HG02852 (cell line): ENCODE results near the gene GIPC1.
A peak's percentile ranks its signal among the peaks of the same experiment; 100 is the strongest.
"Not testable (repeated sequence)": the region's sequence is repeated elsewhere in the genome, so short reads cannot be mapped to it uniquely, and the experiment has no call there.

ENCODE experiments used
- ATAC-seq: cut with Tn5 transposase; IDR thresholded peaks from one replicate; pipeline ENCODE4 v1.9.1; 2021; ENCODE audit warnings: mild to moderate bottlenecking, moderate library complexity; ENCODE audit not compliant: unreplicated experiment

GIPC1 gene

GRCh38 chr19:14517840-14518505 lies 22.0 kb upstream of the GIPC1 start, which contains the start of gene DNAJB1:
Gene DNAJB1 (minus strand): TSS chr19:14518397. CDS start chr19:14518349, 48 bp downstream.
- ATAC-seq = peak; percentile 58

GRCh38 chr19:14517446-14517839 lies 21.5 kb upstream of the GIPC1 start:
- ATAC-seq = peak; percentile 2

- ATAC-seq = no peak
Observed at GRCh38 chr19:14516746-14517438, 21.0 kb upstream of the GIPC1 start.

- no peak for ATAC-seq
Observed at GRCh38 chr19:14516048-14516534, 20.2 kb upstream of the GIPC1 start.

GRCh38 chr19:14515501-14516047 lies 19.6 kb upstream of the GIPC1 start:
- no peak for ATAC-seq

- ATAC-seq = no peak
Observed at GRCh38 chr19:14514215-14514863, 18.4 kb upstream of the GIPC1 start.

GRCh38 chr19:14512406-14512961 lies 16.6 kb upstream of the GIPC1 start:
- ATAC-seq = no peak

GRCh38 chr19:14511229-14511593 lies 15.3 kb upstream of the GIPC1 start:
- no peak for ATAC-seq

- no peak for ATAC-seq
Observed at GRCh38 chr19:14510311-14511228, 14.6 kb upstream of the GIPC1 start.

GRCh38 chr19:14507704-14508542 lies 12.0 kb upstream of the GIPC1 start:
- ATAC-seq = no peak

- ATAC-seq = no peak
Observed at GRCh38 chr19:14505488-14506239, 9.7 kb upstream of the GIPC1 start.

GRCh38 chr19:14504575-14504974 lies 8.6 kb upstream of the GIPC1 start:
- not testable (repeated sequence) for ATAC-seq

- no peak for ATAC-seq
Observed at GRCh38 chr19:14503285-14503684, 7.4 kb upstream of the GIPC1 start.

GRCh38 chr19:14502334-14503092 lies 6.6 kb upstream of the GIPC1 start:
- no peak for ATAC-seq

GRCh38 chr19:14497228-14497921 lies 1.4 kb upstream of the GIPC1 start:
- ATAC-seq = no peak

- ATAC-seq = no peak
Observed at GRCh38 chr19:14496834-14497227, 904 bp upstream of the GIPC1 start.

- no peak for ATAC-seq
Observed at GRCh38 chr19:14495672-14496028, 277 bp downstream of the GIPC1 start.
